Activated naive CD4-positive, alpha-beta T cell treated with anti-CD3 and anti-CD28 coated beads for 36 hours (primary cell): ENCODE results near the gene RABGEF1. TPM values are rescaled to one million over a fixed set of nuclear protein-coding genes. Genes with fewer than 3 reads are reported as not detected.
"Not testable (repeated sequence)": the region's sequence is repeated elsewhere in the genome, so short reads cannot be mapped to it uniquely, and the experiment has no call there.

Experiments
- CTCF ChIA-PET: fragments of 350-600 bp; sonication (Branson Sonifier 250); formaldehyde crosslinking; loops from one replicate; lab custom pipeline; 2021; ENCODE audit warnings: antibody characterized with exemption; lab: Charles Lee
- DNase-seq: peaks from one replicate; pipeline ENCODE4 v3.0.0-alpha.2; 2020
- H3K27ac Mint-ChIP-seq: one replicate; pipeline ENCODE4 v1.8.0; 2021; ENCODE audit warnings: mild to moderate bottlenecking, mixed read lengths
- H3K27me3 Mint-ChIP-seq: one replicate; pipeline ENCODE4 v1.8.0; 2021; ENCODE audit warnings: low read depth, mixed read lengths
- H3K36me3 Mint-ChIP-seq: one replicate; pipeline ENCODE4 v1.8.0; 2021; ENCODE audit warnings: low read depth, mixed read lengths
- H3K4me1 Mint-ChIP-seq: one replicate; pipeline ENCODE4 v1.8.0; 2021; ENCODE audit warnings: low read depth, mixed read lengths
- H3K4me3 Mint-ChIP-seq: one replicate; pipeline ENCODE4 v1.8.0; 2021; ENCODE audit warnings: mild to moderate bottlenecking, moderate library complexity, mixed read lengths
- H3K9me3 Mint-ChIP-seq: one replicate; pipeline ENCODE4 v1.8.0; 2021; ENCODE audit warnings: mixed read lengths
- intact Hi-C: fragments of 100-400 bp; cut with micrococcal nuclease; formaldehyde crosslinking; loops from one replicate; pipeline ENCODE4 v1.15.1; 2023
- total RNA-seq, 2 experiments: library from RNA; stranded (reverse); gene quantifications; one replicate each; pipeline ENCODE4 v1.2.3, GENCODE V29; 2021

Gene RABGEF1
- 10 to 100 TPM; 10.7 to 10.8 TPM for total RNA-seq

DNA sequence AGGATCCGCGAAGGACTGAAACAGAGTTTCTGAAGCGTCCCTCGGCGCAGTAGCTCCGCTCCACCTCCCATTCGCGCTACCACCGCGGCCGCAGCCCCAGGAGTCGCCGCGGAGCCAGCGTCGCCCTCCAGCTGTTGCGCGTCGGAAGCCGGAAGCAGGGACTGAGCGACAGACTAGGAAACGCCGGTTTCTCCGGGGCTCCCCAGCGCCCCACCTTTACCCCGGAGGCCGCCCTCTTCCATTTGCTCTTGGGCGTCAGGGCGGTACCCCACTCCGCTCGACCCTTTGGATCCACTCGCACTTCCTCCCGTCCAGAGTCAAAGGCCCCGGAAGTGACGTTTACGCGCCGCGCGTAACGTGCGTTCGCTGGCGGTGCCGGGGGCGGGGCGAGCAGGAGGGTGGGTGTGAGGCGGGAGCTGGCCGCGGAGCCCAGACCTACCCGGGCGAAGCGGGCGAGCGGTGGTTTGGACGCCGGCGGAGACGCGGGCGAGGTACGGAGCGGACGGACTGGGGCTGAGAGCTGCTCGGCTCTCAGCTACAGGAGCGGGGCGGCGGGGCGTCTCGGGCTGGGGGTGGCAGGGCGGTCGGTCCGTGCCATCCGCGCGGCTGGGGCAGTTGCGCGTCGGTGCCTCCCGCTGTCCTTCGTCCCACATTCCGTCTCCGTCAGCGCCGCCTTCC, at the start of gene RABGEF1:
TSS of gene RABGEF1 (plus strand) at position 432 of the 678 bp plus-strand sequence. CDS start 31,167 bp downstream, outside the sequence.
- DNase-seq = peak; percentile 97
- Mint-ChIP-seq H3K36me3 (peaks cover 12% of the 10 kb centered on the region), H3K4me3 (peak within 1 kb of the TSS; percentile 92), H3K4me1 (peaks cover 47% of the 10 kb centered on the region), H3K27ac (peak within 1 kb of the TSS; percentile 92), H3K27me3 (no peaks in the 10 kb centered on the region), H3K9me3 (peaks cover 13% of the 10 kb centered on the region)
- intact Hi-C loops = loop anchor here (1.0 to 2.0 kb wide), 9 partner anchors 58 to 868 kb away; partner anchors contain the start of genes SBDS, TMEM248 and VKORC1L1
- CTCF ChIA-PET = no interaction called here

DNA sequence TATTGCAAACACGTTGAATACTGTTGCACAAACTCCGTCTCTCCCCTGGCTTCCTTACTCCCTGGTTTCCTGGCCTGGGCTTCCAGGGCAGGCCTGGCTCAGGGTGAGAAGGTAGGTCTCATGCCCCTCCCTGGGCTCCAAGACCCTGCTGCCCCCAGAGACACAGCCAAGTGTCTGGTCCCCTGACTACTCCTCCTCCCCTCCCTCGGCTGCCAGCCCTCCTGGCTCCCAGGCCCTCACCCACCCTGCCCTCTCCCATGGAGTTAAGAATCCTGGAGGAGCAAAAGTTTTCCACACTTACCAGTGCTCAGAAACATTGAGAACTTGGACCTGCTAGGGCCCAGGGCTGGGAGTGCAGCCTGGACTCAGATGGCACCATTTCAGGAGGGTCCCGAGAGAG, 47.2 kb upstream of the RABGEF1 start:
- no peaks in the 10 kb centered on the region for H3K4me1 Mint-ChIP-seq
- no peak overlapping the region for H3K27ac Mint-ChIP-seq
- no peaks in the 10 kb centered on the region for H3K36me3 Mint-ChIP-seq
- H3K27me3 Mint-ChIP-seq = no peaks in the 10 kb centered on the region
- H3K9me3 Mint-ChIP-seq = peaks cover 2% of the 10 kb centered on the region
- no peak overlapping the region for H3K4me3 Mint-ChIP-seq
- CTCF ChIA-PET = no interaction called here
- intact Hi-C loops = no loop called here
- DNase-seq = no peak

DNA sequence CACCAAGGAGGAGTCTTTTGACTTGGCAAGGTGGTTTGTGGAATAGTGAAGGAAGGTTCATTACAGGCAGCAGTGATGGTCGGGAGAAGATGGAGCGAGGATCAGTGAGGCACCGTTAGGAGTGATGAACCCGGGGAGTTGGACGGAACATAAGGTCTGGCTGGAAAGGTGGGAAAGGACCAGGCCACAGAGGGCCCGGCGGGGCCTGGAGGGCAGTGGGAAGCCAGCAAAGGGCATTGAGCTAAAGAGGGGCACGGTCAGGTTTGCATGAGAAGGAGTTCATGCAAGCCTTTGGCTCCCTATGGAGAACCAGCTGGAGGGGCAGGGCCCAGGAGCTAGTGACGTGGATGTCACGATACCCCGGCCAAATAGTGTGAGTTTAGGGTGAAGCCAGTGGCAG, 46.2 kb upstream of the RABGEF1 start:
- Mint-ChIP-seq H3K4me1 (no peaks in the 10 kb centered on the region), H3K27ac (no peak overlapping the region), H3K36me3 (no peaks in the 10 kb centered on the region), H3K4me3 (no peak overlapping the region), H3K9me3 (no peaks in the 10 kb centered on the region), H3K27me3 (no peaks in the 10 kb centered on the region)
- intact Hi-C loops = no loop called here
- CTCF ChIA-PET = interaction anchor here (1.1 kb wide), 1 partner anchor 346 kb away, joined by 4 read pairs; no protein-coding TSS in a partner anchor
- DNase-seq = no peak

DNA sequence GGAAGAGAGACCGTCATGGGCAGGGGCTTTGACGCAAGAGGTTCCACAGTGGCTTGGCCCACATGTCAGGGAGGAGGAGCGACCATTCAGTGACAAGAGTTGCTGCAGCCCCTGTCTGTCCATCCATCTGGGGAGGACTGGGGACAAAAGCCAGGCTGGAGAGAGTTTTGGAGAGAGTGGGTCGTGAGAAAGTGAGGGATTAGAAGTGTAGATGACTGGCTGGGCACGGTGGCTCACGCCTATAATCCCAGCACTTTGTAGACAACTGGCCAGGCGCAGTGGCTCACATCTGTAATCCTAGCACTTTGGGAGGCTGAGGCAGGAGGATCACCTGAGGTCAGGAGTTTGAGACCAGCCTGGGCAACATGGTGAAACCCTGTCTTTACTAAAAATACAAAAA, 45.1 kb upstream of the RABGEF1 start:
- intact Hi-C loops, H3K36me3 Mint-ChIP-seq, H3K9me3 Mint-ChIP-seq, H3K4me3 Mint-ChIP-seq, DNase-seq, H3K27me3 Mint-ChIP-seq, H3K4me1 Mint-ChIP-seq, H3K27ac Mint-ChIP-seq: not testable (repeated sequence)
- CTCF ChIA-PET = interaction anchor here (1.1 kb wide), 1 partner anchor 345 kb away, joined by 4 read pairs; no protein-coding TSS in a partner anchor

DNA sequence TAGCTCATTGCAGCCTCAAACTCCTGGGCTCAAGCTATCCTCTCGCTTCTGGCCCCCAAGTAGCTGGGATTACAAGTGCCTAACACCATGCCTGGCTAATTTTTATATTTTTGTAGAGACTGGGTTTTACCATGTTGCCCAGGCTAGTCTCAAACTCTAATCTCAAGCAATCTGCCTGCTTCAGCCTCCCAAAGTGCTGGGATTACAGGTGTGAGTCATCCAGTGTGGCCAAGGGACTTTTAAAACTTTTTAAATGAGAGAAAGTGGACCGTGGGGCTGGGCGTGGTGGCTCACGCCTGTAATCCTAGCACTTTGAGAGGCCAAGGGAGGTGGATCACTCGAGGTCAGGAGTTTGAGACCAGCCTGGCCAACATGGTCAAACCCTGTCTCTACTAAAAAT, 44.4 kb upstream of the RABGEF1 start:
- H3K27ac Mint-ChIP-seq, H3K9me3 Mint-ChIP-seq, CTCF ChIA-PET, intact Hi-C loops, DNase-seq, H3K36me3 Mint-ChIP-seq, H3K4me3 Mint-ChIP-seq, H3K27me3 Mint-ChIP-seq, H3K4me1 Mint-ChIP-seq: not testable (repeated sequence)

DNA sequence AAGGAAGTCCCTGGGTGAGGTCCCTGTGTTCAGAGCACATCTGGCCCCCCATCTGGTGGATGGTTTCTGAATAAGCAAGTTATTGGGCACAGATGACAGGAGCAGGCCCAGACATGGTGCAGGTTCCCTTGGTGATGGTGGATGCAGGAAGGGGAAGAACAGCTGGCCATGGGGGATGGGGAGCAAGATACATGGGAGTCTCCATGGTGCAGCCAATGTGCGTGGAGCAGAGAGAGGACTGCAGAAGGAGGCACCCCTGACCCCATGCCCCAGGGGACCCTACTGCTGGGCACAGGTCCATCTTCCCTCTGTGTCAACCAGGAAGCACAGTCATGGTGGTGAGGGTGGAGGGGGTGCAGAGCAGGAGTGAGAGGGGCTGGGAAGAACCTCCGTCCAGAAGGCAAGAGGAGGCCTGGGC, 43.8 kb upstream of the RABGEF1 start:
- H3K9me3 Mint-ChIP-seq = no peaks in the 10 kb centered on the region
- no peak for DNase-seq
- no peak overlapping the region for H3K27ac Mint-ChIP-seq
- H3K4me1 Mint-ChIP-seq = no peaks in the 10 kb centered on the region
- no peak overlapping the region for H3K4me3 Mint-ChIP-seq
- no peaks in the 10 kb centered on the region for H3K36me3 Mint-ChIP-seq
- no peaks in the 10 kb centered on the region for H3K27me3 Mint-ChIP-seq
- intact Hi-C loops = no loop called here
- CTCF ChIA-PET = no interaction called here

DNA sequence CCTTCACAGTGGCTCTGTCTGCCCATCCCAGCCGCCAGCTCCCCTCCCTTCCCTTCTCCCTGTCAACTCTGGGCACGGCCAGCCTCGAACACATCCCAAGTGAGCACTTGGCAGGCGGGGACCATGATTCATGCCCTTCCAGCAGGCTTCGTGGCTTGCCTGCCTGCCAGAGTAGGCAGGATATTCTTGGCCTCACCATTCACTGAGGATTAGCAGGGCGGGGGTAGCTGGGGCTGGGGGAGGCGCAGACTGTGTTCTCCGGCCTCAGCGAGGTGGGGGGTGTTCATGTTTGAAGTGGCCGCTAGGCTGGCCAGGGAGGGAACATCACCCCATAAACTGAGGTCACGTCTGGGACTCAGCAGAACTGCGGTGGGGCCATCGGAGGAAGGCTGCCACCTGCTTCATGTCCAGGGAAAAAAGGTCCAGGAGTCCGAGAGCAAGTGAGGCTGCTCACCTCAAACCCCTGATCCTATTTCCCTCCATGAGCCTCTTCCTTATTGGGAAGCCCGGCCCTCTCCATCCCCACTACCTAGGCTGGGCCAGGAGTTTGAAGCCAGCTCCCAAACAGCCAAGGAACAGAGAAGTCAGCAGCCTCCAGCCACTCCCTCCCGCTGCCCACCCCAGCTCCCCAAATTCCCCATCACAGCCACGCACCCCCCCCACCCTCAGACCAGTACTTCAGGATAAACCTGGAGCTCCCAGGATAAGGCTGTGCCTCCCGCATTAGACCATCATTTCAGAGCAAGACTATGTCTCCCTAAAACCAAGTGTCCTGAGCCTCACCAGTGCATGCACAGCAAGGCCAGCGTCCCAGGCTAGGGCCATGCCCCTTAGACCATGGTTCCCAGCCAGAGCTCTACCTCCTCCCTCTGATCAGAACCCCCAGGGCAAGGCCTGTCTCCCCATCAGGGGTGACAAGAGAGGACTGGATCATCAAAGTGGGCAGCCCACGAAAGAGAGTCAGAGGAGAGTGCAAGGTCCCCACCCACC, 42.8 kb upstream of the RABGEF1 start:
- CTCF ChIA-PET = no interaction called here
- H3K27ac Mint-ChIP-seq = no peak overlapping the region
- intact Hi-C loops = no loop called here

DNA sequence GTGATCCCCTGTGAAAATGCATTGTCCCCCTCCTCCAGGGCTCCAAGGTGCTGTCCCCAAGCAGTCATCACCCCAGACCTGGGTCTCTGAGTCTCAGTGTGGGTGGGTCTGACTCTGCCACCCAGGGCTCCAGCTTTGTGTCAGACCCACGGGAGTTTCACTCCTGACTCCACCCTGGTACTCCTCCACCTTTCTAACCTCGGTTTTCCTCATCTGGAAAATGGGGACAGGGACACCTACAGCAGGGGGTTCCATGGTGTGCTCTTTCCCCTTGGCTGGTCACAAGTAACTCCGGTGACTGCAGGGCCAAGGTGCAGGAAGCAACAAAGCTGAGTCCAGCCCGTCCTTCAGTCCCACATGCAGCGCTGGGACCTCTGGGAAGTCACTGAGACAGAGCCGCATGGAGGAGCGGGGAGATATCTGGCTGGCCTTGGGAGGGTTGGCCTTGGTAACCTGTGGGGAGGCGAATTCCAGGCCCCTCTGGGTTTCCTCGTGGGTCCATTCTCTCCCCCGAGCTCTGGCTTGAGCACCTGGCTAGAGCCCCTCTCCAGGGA, 41.8 kb upstream of the RABGEF1 start:
- Mint-ChIP-seq H3K9me3 (no peaks in the 10 kb centered on the region), H3K36me3 (no peaks in the 10 kb centered on the region), H3K27me3 (no peaks in the 10 kb centered on the region), H3K4me3 (no peak overlapping the region), H3K27ac (no peak overlapping the region), H3K4me1 (no peaks in the 10 kb centered on the region)
- no peak for DNase-seq
- CTCF ChIA-PET = no interaction called here
- intact Hi-C loops = no loop called here

More for the DNA sequence above, 42.8 kb upstream of the RABGEF1 start:
- Mint-ChIP-seq H3K4me3 (no peak overlapping the region), H3K9me3 (no peaks in the 10 kb centered on the region), H3K4me1 (no peaks in the 10 kb centered on the region), H3K36me3 (no peaks in the 10 kb centered on the region), H3K27me3 (no peaks in the 10 kb centered on the region)
- no peak for DNase-seq

DNA sequence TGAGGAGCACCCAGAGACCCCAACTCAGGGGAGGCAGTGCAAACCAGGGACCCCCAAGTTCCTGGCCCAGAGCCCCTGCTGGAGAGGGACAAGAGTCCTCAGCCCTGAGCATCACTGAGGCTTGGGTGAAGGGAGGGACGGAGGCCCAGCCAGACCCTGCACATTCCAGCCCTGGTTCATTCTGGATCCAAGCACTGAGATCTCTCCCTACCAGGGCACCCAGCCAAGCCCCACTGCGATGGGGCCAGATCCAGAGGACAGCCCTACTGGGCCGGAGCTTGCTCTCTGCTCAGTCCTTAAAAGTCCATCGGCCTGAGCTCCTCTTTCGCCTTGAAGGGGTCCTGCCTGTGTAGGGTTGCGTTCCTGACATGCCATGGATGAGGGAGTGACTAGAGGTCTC, 40.5 kb upstream of the RABGEF1 start:
- DNase-seq = no peak
- Mint-ChIP-seq H3K27me3 (no peaks in the 10 kb centered on the region), H3K4me1 (no peaks in the 10 kb centered on the region), H3K27ac (no peak overlapping the region), H3K4me3 (no peak overlapping the region), H3K9me3 (no peaks in the 10 kb centered on the region), H3K36me3 (no peaks in the 10 kb centered on the region)
- intact Hi-C loops = no loop called here
- CTCF ChIA-PET = no interaction called here

DNA sequence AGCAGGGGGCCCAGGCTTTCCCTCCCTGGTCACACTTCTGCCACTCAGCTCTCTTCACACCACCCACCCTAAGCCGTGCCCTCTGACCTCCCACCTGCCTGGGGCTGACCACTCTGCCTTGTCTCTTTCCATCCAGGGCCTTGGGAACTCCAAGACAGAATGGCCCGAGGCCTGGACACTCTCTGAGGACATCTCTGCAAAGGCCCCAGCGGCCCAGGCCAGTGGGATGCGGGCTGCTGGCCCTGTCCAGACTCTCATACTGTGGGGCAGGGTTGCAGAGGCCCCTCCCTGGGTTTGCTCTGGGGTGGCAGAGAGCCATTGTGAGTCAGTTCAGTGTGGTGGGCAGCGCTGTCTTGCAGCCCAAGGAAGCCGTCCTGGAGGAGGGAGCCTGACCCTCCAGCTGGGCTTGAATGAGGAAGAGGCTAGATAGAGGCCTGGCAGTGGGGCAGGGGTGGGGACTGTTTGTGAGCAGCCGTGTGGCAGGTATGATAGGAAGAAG, 39.9 kb upstream of the RABGEF1 start:
- no peaks in the 10 kb centered on the region for H3K36me3 Mint-ChIP-seq
- no peaks in the 10 kb centered on the region for H3K9me3 Mint-ChIP-seq
- no peak overlapping the region for H3K4me3 Mint-ChIP-seq
- intact Hi-C loops = no loop called here
- CTCF ChIA-PET = interaction anchor here (1.0 kb wide), 1 partner anchor 20 kb away, joined by 3 read pairs; no protein-coding TSS in a partner anchor
- DNase-seq = no peak
- H3K27ac Mint-ChIP-seq = no peak overlapping the region
- H3K27me3 Mint-ChIP-seq = no peaks in the 10 kb centered on the region
- H3K4me1 Mint-ChIP-seq = no peaks in the 10 kb centered on the region

DNA sequence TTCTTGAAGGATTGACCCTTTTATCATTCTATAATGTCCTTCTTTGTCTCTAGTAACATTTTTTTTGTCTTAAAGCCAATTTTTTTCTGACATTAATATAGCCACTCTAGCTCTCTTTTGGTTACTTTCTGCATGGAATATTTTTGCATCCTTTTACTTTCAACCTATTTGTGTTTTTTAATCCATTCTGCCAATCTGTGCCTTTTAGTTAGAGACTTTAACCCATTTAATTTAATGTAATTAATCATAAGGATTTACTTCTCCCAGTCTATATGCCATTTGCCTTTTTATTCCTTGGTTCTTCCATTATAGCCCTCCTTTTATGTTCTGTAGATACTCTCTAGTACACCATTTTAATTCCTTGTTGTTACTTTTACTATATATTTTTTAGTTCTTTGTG, 32.7 kb upstream of the RABGEF1 start:
- intact Hi-C loops = no loop called here
- DNase-seq = no peak
- H3K9me3 Mint-ChIP-seq = peaks cover 1% of the 10 kb centered on the region
- H3K27ac Mint-ChIP-seq = no peak overlapping the region
- no peaks in the 10 kb centered on the region for H3K4me1 Mint-ChIP-seq
- H3K4me3 Mint-ChIP-seq = no peak overlapping the region
- H3K36me3 Mint-ChIP-seq = peaks cover 9% of the 10 kb centered on the region
- H3K27me3 Mint-ChIP-seq = no peaks in the 10 kb centered on the region
- CTCF ChIA-PET = no interaction called here

DNA sequence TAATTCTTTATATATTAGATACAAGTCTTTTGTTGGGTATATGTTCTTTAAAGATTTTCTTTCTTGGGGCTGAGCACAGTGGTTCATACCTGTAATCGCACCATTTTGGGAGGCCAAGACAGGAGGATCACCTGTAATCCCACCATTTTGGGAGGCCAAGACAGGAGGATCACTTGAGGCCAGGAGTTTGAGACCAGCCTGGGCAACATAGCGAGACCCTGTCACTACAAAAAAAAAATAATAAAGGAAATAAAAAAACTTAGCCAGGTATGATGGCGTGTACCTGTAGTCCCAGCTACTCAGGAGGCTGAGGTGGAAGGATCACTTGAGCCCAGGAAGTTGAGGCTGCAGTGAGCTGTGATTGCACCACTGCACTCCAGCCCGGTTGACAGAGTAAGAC, 29.8 kb upstream of the RABGEF1 start:
- intact Hi-C loops, H3K9me3 Mint-ChIP-seq, H3K27ac Mint-ChIP-seq, CTCF ChIA-PET, DNase-seq, H3K4me1 Mint-ChIP-seq, H3K4me3 Mint-ChIP-seq, H3K27me3 Mint-ChIP-seq: not testable (repeated sequence)
- H3K36me3 Mint-ChIP-seq = peaks cover 30% of the 10 kb centered on the region
